Rectal smooth muscle tissue (tissue), 1 donor: ENCODE measurements around the gene ACKR2.

Experiments
- H3K27ac ChIP-seq: one replicate; pipeline ENCODE4 v1.7.0; 2013; ENCODE audit warnings: low read depth, low read length, inconsistent platforms
- H3K27me3 ChIP-seq: one replicate; pipeline ENCODE4 v1.7.0; 2013; ENCODE audit warnings: low read length; ENCODE audit not compliant: control insufficient read depth, insufficient read depth
- H3K36me3 ChIP-seq: one replicate; pipeline ENCODE4 v1.7.0; 2013; ENCODE audit warnings: low read length; ENCODE audit not compliant: control insufficient read depth, insufficient read depth
- H3K4me1 ChIP-seq: one replicate; pipeline ENCODE4 v1.7.0; 2013; ENCODE audit warnings: low read length; ENCODE audit not compliant: control insufficient read depth, insufficient read depth
- H3K4me3 ChIP-seq: one replicate; pipeline ENCODE4 v1.7.0; 2013; ENCODE audit warnings: low read length
- H3K9ac ChIP-seq: one replicate; pipeline ENCODE4 v1.7.0; 2013; ENCODE audit warnings: low read length

ACKR2 gene

GRCh38 chr3:42823351-42823750, 14.1 kb downstream of the ACKR2 start:
- Histone ChIP-seq H3K36me3 (no peaks in the 10 kb centered on the region), H3K4me3 (no peak overlapping the region), H3K27ac (no peak overlapping the region), H3K9ac (no peak overlapping the region), H3K27me3 (no peaks in the 10 kb centered on the region), H3K4me1 (no peaks in the 10 kb centered on the region)

DNA sequence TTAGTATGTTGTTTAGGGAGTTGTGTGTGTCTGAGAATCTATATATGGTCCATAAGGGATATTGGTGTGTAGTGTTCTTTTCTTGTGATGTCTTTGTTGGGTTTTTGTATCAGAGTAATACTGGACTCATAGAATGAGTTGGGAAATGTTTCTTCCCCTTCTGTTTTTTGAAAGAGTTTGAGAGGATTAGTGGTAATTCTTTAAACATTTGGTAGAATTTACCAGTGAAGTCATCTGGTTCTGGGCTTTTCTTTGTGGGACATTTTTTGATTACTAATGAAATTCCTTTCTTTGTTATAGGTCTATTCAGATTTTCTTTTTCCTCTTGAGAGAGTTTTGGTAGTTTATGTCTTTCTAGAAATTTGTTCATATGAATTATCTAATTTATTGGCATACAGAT, 16.9 kb downstream of the ACKR2 start:
- no peaks in the 10 kb centered on the region for H3K27me3 ChIP-seq
- no peaks in the 10 kb centered on the region for H3K4me1 ChIP-seq
- H3K4me3 ChIP-seq: no peak overlapping the region
- no peak overlapping the region for H3K9ac ChIP-seq
- H3K36me3 ChIP-seq: no peaks in the 10 kb centered on the region
- H3K27ac ChIP-seq: no peak overlapping the region

DNA sequence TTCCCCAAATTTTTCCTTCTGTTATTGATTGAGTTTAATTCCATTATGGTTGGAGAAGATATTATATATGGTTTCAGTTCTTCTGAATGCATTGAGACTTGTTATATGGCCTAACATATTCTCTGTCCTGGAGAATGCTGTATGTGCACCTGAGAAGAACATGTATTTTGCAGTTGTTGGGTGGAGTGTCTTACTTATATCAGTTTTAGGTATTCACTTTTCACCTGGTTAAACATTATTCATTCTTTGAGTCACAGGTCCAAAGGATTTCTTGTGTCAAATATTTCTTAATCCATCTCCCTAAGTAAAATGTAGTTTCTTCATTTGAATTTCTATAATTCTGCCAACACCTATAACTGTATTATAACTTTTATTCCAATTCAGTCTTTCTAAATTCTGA, 17.8 kb downstream of the ACKR2 start:
- Histone ChIP-seq H3K4me3 (no peak overlapping the region), H3K4me1 (no peaks in the 10 kb centered on the region), H3K27ac (no peak overlapping the region), H3K27me3 (no peaks in the 10 kb centered on the region), H3K36me3 (no peaks in the 10 kb centered on the region), H3K9ac (no peak overlapping the region)

DNA sequence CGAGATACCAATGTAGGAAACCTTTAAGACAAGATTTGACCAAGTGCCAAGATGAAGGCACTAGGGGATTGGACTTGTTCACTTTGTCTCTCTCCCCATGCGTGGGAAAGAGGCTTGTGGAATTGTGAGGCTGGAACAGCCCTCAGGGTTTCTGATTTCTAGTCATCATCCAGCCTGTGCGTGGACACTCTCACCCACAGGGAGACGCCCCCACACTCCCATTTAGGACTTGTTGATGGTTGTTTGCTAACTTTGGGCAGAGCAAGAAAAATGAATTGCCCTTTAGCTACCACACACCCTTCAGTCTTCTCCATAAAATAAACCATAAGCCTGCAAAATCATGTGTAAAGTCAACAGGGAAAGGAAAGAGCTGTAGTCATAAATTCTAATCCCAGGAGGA, 18.4 kb downstream of the ACKR2 start:
- Histone ChIP-seq H3K27me3 (no peaks in the 10 kb centered on the region), H3K4me3 (no peak overlapping the region), H3K9ac (no peak overlapping the region), H3K4me1 (no peaks in the 10 kb centered on the region), H3K27ac (no peak overlapping the region), H3K36me3 (no peaks in the 10 kb centered on the region)

GRCh38 chr3:42829083-42829627, 19.9 kb downstream of the ACKR2 start:
- no peaks in the 10 kb centered on the region for H3K4me1 ChIP-seq
- H3K9ac ChIP-seq: no peak overlapping the region
- H3K4me3 ChIP-seq: no peak overlapping the region
- H3K27ac ChIP-seq: no peak overlapping the region
- no peaks in the 10 kb centered on the region for H3K27me3 ChIP-seq
- no peaks in the 10 kb centered on the region for H3K36me3 ChIP-seq

DNA sequence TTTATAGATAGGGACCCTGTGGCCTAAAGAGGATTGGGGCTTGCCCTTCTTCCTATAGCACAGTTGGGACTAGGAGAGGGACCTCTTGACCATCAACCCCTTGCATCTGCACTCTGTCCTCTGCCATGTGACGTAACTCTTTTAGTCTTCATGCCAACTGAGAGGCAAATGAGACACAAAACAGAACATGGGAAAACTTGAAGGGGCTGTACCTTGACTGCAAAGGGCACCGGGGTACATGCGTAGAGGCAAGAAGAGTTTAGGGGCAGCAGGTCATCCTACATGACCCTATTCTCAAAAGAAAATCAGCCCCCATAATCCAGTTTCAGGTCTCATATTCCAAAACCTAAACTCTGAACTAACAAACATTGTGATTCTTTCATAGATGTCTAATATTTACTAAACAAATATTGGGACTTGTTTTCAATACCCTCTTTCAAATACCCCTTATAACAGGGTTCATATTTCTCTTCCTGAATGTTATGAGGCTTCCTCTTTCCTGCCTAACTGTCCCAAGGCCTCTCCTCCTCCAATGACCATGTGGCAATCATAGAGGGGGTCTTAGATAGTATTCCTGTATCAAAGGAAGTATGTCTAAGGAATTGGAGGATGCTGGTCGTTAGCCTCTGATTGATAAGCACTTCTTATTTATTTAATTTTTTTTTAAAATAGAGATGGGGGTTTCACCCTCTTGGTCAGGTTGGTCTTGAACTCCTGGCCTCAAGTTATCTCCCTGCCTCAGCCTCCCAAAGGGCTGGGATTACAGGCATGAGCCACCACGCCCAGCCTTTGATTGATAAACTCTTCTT, 20.6 kb downstream of the ACKR2 start:
- Histone ChIP-seq H3K27ac (no peak overlapping the region), H3K27me3 (no peaks in the 10 kb centered on the region), H3K4me3 (no peak overlapping the region), H3K9ac (no peak overlapping the region), H3K4me1 (no peaks in the 10 kb centered on the region), H3K36me3 (no peaks in the 10 kb centered on the region)

DNA sequence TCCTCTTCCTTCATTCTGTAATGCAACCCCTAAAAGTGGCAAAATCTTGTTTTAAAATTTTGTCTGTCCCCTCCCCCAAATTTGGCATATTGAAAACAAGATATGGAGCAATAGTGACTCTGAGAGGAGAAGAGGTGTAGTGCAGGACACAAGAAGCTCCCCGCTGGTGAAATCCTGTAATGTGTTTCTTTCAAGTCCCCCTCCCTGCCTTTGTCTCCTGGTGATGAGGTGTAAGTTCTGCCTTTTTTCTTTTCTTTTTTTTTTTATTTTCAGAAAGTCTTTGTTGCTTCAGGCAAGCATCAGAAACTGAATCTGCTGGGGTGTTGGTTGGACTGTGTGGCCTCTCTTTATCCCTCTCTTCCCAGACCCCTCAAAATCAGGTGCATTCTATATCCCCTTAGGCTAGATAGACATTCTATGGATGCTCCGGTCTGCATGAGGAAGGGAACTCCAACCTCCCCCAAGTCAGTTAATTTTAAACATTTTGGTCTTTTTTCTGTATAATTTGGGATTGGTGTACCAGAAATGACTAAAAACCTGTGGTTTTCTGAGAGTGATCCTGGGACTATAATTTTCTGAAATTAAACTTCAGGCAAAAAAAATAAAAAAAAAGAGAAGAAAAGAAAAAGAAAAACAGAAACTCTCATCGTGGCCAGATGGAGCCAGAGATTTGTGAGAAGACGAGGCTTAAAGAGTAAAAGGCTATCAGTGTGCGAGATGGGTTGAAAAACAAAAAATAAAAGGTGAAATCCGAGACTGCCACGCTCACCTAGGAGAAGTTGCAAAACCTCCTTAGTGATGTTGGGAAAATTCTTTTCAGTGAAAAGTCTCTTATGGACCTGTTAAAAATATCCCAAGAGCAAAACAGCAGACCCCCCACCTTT, 21.4 kb downstream of the ACKR2 start:
- Histone ChIP-seq H3K4me3 (no peak overlapping the region), H3K27ac (no peak overlapping the region), H3K9ac (no peak overlapping the region), H3K4me1 (no peaks in the 10 kb centered on the region), H3K36me3 (no peaks in the 10 kb centered on the region), H3K27me3 (no peaks in the 10 kb centered on the region)

- Histone ChIP-seq H3K27me3 (no peaks in the 10 kb centered on the region), H3K36me3 (no peaks in the 10 kb centered on the region), H3K9ac (no peak overlapping the region), H3K27ac (no peak overlapping the region), H3K4me3 (no peak overlapping the region), H3K4me1 (no peaks in the 10 kb centered on the region)
Measured at GRCh38 chr3:42831321-42831713, 22.1 kb downstream of the ACKR2 start.

DNA sequence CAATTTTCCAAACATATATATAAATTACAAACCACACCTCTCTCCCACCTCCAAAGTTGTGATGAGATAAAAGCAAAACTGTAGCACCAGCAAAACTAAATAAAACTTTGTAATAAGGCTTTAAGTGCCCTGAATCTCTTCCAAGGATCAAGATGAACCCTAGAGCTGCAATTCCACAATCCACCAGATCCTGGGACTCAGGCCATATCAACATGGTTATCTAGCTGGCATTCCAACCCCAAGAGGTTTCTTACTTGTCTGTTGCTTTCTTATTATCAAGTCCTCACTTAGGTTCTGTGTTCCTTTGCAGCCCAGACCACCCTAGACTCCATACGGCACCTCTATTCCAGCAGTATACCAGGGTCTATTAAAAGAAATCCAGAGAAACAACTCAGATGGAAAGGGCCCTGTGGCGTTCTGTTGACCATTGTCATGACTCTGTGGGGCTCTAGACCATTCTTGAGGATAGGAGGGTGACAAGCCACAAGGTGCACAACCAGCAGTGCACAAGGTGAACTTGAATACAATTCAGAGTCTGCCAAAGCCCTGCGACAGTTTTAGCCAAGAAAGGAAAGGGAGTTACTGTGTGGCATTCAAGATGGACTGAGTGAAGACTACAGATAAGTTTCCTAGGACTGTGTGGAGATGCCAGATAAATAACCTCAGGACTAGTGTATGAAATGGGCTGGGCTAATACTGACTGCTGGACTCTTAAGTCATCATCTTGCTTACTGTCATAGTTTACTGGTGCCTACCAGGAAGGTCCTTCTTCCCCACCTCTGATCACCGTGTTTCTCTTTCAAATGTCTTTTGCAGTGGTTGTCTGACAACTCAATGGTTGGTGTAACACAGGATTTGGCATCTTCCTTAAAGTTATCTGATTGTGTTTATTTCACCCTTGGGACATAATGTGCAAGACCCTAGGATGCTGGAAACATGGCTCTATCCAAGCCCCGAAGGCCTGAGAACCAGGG, 27.2 kb downstream of the ACKR2 start:
- H3K27me3 ChIP-seq: no peaks in the 10 kb centered on the region
- H3K9ac ChIP-seq: no peak overlapping the region
- no peak overlapping the region for H3K27ac ChIP-seq
- H3K4me1 ChIP-seq: no peaks in the 10 kb centered on the region
- H3K4me3 ChIP-seq: no peak overlapping the region
- no peaks in the 10 kb centered on the region for H3K36me3 ChIP-seq

- Histone ChIP-seq H3K4me1 (peaks cover 2% of the 10 kb centered on the region), H3K27me3 (no peaks in the 10 kb centered on the region)
Measured at GRCh38 chr3:42838571-42838970, 29.3 kb downstream of the ACKR2 start.

GRCh38 chr3:42839616-42840015, 30.4 kb downstream of the ACKR2 start:
- H3K27me3 ChIP-seq: no peaks in the 10 kb centered on the region
- H3K9ac ChIP-seq: no peak overlapping the region
- H3K4me1 ChIP-seq: peaks cover 3% of the 10 kb centered on the region
- no peaks in the 10 kb centered on the region for H3K36me3 ChIP-seq
- H3K27ac ChIP-seq: no peak overlapping the region
- H3K4me3 ChIP-seq: no peak overlapping the region

More at GRCh38 chr3:42838571-42838970, 29.3 kb downstream of the ACKR2 start:
- no peaks in the 10 kb centered on the region for H3K36me3 ChIP-seq
- no peak overlapping the region for H3K9ac ChIP-seq
- H3K4me3 ChIP-seq: no peak overlapping the region
- no peak overlapping the region for H3K27ac ChIP-seq

GRCh38 chr3:42841332-42841731, 32.1 kb downstream of the ACKR2 start:
- no peak overlapping the region for H3K9ac ChIP-seq
- H3K4me1 ChIP-seq: peaks cover 7% of the 10 kb centered on the region
- no peaks in the 10 kb centered on the region for H3K27me3 ChIP-seq
- H3K27ac ChIP-seq: no peak overlapping the region
- H3K36me3 ChIP-seq: no peaks in the 10 kb centered on the region
- no peak overlapping the region for H3K4me3 ChIP-seq
